NB4 (cell line): ENCODE results near the gene GIMAP1.

Source experiments
- DNase-seq: peaks from one replicate; pipeline ENCODE4 v3.0.0; 2010; ENCODE audit warnings: low read depth
- H3K4me3 ChIP-seq: one replicate; pipeline ENCODE4 v1.5.1; 2011; ENCODE audit warnings: mild to moderate bottlenecking, low read depth, low read length, moderate library complexity
- MYC ChIP-seq: IDR thresholded peaks from 2 replicates; pipeline ENCODE4 v1.6.1; 2011; ENCODE audit warnings: low read depth, low read length
- POLR2A ChIP-seq: IDR thresholded peaks from 2 replicates; pipeline ENCODE4 v1.6.1; 2011; ENCODE audit warnings: mild to moderate bottlenecking; ENCODE audit not compliant: insufficient read length; ENCODE audit errors: extremely low read depth
- TF ChIP-seq, protein P1 (sequence below): IDR thresholded peaks from one replicate; pipeline ENCODE4 v1.5.1; 2012; ENCODE audit warnings: low read depth, low read length
- TF ChIP-seq, protein P2 (sequence below): IDR thresholded peaks from 2 replicates; pipeline ENCODE4 v1.6.1; 2011; ENCODE audit warnings: low read depth, low read length

Gene GIMAP1

DNA sequence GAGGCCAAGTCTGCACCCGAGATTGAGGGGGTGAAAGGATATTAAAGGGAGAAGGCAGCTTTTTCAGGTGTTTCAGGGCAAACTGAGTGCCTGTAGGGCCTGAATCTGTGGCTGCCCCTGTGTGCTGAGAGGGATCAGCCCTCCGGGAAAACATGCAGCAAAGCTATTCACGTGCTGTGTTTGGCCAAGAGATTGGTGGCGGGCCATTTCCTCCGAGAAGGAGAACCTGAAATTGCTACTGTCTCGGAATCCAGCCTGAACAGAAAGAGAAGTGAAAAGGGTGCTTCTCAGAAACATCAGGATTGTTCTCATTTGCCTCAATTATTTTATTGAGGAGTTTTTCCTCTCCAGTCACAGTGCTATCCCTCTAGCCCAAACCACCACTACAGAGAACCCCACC lies 36.8 kb downstream of the GIMAP1 start:
- H3K4me3 ChIP-seq, result no peak overlapping the region
- TF ChIP-seq POLR2A (no peak), MYC (no peak)
- TF ChIP-seq, protein P1, sequence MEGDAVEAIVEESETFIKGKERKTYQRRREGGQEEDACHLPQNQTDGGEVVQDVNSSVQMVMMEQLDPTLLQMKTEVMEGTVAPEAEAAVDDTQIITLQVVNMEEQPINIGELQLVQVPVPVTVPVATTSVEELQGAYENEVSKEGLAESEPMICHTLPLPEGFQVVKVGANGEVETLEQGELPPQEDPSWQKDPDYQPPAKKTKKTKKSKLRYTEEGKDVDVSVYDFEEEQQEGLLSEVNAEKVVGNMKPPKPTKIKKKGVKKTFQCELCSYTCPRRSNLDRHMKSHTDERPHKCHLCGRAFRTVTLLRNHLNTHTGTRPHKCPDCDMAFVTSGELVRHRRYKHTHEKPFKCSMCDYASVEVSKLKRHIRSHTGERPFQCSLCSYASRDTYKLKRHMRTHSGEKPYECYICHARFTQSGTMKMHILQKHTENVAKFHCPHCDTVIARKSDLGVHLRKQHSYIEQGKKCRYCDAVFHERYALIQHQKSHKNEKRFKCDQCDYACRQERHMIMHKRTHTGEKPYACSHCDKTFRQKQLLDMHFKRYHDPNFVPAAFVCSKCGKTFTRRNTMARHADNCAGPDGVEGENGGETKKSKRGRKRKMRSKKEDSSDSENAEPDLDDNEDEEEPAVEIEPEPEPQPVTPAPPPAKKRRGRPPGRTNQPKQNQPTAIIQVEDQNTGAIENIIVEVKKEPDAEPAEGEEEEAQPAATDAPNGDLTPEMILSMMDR, result no peak
- TF ChIP-seq, protein P2, sequence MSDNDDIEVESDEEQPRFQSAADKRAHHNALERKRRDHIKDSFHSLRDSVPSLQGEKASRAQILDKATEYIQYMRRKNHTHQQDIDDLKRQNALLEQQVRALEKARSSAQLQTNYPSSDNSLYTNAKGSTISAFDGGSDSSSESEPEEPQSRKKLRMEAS, result no peak
- no peak for DNase-seq

DNA sequence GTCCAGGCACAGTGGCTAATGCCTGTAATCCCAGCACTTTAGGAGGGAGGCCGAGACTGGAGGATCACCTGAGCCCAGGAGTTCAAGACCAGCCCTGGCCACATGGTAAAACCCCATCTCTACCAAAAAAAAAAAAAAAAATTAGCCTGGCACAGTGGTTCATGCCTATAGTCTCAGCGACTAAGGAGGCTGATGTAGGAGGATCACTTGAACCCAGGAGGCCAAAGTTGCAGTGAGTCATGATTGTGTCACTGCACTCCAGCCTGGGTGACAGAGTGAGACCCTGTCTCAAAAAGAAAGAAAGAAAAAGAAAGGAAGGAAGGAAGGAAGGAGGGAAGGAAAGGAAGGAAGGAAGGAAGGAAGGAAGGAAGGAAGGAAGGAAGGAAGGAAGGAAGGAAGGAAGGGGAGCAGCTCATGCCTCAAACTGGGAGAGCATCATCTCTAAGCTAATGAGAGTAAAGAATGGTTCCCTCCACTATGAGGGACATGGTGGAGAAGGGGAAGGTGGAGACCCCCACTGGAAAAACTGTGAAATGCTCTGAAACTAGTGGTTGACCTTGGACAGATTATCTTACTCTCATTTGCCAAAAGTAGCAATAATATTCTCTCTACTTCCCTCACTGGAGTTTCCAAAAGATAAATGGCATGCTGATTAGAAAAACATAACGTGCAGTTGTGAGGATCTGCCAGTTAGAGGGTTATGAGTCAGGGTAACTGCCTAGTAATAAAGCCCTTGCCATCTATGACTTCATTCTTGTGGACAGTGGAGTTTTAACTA lies 37.6 kb downstream of the GIMAP1 start:
- peak; percentile 78 for DNase-seq
- TF ChIP-seq MYC, result no peak
- TF ChIP-seq POLR2A, result no peak
- TF ChIP-seq, protein P2, result no peak
- TF ChIP-seq, protein P1, result peak; percentile 78
- H3K4me3 ChIP-seq, result no peak overlapping the region

DNA sequence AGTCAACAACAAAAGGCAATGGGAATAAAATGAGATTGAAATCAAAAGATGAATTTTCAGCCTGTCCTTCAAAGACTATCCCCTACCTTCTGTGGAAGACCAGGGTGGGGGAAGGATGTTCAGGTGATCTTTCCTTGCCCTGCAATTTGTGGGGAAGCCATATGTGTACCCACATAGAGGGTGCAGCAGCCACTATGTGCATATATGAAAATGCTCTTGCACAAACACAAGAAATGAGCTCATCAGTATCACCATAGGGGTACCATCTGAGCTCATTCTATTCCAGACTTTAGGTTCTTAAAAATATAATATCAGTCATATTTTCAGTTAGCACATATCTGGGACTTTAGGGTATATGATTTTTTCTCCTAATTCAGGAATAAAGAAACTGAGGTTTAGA lies 38.5 kb downstream of the GIMAP1 start:
- no peak overlapping the region for H3K4me3 ChIP-seq
- peak; percentile 36 for DNase-seq
- TF ChIP-seq POLR2A (no peak), MYC (no peak)
- TF ChIP-seq, protein P2, result no peak
- TF ChIP-seq, protein P1, result no peak

DNA sequence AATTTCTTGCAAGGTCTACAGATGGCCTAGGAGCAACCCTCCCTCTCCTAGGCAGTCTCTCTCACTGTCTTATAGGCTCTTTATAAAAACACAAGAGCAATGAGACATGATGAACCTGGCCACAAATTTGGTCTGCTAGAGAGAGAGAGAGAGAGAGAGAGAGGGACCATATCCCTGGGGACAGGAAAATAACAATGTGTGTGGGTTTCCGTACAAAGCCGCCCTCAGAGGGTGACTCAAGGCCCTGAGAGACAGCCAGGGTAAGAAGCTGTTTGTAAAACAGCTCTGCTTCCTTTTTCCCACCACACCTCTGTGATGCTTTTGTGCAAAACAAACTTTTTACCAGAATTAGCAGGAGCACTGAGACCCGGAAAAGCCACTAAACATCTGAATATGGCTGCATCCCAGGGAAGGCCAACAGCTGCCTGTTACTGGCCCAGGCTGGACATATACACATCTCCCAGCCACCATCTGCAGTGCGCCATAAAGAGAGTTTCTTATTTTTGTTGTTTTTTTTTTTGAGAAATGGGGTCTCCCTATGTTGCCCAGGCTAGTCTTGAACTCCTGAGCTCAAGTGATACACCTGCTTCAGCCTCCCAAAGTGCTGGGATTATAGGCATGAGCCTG lies 39.2 kb downstream of the GIMAP1 start:
- DNase-seq, result peak; percentile 95
- TF ChIP-seq MYC (no peak), POLR2A (no peak)
- TF ChIP-seq, protein P1, result no peak
- TF ChIP-seq, protein P2, result no peak
- no peak overlapping the region for H3K4me3 ChIP-seq

DNA sequence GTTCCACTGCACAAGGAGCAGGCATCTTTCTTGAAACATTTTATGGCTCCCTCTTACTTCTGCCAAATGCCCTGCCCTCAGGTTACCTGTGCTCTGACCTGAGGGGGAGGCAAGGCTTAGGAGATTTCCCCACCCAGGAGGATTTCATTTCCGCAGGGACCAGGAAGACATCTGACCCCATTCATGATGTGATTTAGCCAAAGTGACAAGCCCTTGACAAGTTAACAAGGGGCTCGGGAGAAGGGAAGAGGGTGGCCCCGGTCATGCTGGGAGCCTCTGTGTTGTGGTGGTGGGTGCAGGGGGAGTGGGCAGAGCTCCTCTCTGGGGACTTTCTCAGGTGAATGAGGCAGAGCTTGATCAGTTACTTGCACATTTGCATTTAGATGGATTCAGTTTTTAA lies 39.8 kb downstream of the GIMAP1 start:
- TF ChIP-seq, protein P2, result no peak
- TF ChIP-seq POLR2A (no peak), MYC (no peak)
- TF ChIP-seq, protein P1, result no peak
- H3K4me3 ChIP-seq, result no peak overlapping the region
- no peak for DNase-seq
